ENCODE data around the gene ATG7. TPM values are rescaled to one million over a fixed set of nuclear protein-coding genes. Genes with fewer than 3 reads are reported as not detected.

The ATG7 gene
- total RNA-seq, 1 experiment from 2014 or later: 34.5 TPM

- Histone ChIP-seq H3K36me3 (peaks cover 19% of the 10 kb centered on the region), H3K4me3 (no peak overlapping the region), H3K27me3 (no peaks in the 10 kb centered on the region), H3K9me3 (no peaks in the 10 kb centered on the region)
- DNase-seq: no peak
Measured at GRCh38 chr3:11362600-11362999, 90.4 kb downstream of the ATG7 start.

- Histone ChIP-seq H3K27me3 (no peaks in the 10 kb centered on the region), H3K9me3 (no peaks in the 10 kb centered on the region), H3K4me3 (no peak overlapping the region), H3K36me3 (peaks cover 19% of the 10 kb centered on the region)
- no peak for DNase-seq
Measured at GRCh38 chr3:11363715-11364114, 91.5 kb downstream of the ATG7 start.

- no peak for DNase-seq
- Histone ChIP-seq H3K36me3 (peaks cover 19% of the 10 kb centered on the region), H3K9me3 (no peaks in the 10 kb centered on the region), H3K27me3 (no peaks in the 10 kb centered on the region), H3K4me3 (no peak overlapping the region)
Measured at GRCh38 chr3:11364181-11364580, 92.0 kb downstream of the ATG7 start.

GRCh38 chr3:11367143-11367693, 95.0 kb downstream of the ATG7 start:
- Histone ChIP-seq H3K9me3 (no peaks in the 10 kb centered on the region), H3K4me3 (no peak overlapping the region), H3K27me3 (no peaks in the 10 kb centered on the region), H3K36me3 (peaks cover 14% of the 10 kb centered on the region)
- no peak for DNase-seq

GRCh38 chr3:11370191-11370590, 98.0 kb downstream of the ATG7 start:
- Histone ChIP-seq H3K4me3 (no peak overlapping the region), H3K36me3 (no peaks in the 10 kb centered on the region)
- DNase-seq: no peak

GRCh38 chr3:11370966-11371365, 98.8 kb downstream of the ATG7 start:
- DNase-seq: no peak
- Histone ChIP-seq H3K4me3 (no peak overlapping the region), H3K9me3 (no peaks in the 10 kb centered on the region), H3K27me3 (no peaks in the 10 kb centered on the region), H3K36me3 (no peaks in the 10 kb centered on the region)

More at GRCh38 chr3:11370191-11370590, 98.0 kb downstream of the ATG7 start:
- Histone ChIP-seq H3K9me3 (no peaks in the 10 kb centered on the region), H3K27me3 (no peaks in the 10 kb centered on the region)

- H3K27me3 ChIP-seq: no peaks in the 10 kb centered on the region
- no peaks in the 10 kb centered on the region for H3K36me3 ChIP-seq
- no peaks in the 10 kb centered on the region for H3K9me3 ChIP-seq
- no peak for DNase-seq
- H3K4me3 ChIP-seq: no peak overlapping the region
Measured at GRCh38 chr3:11371747-11372146, 99.5 kb downstream of the ATG7 start.

GRCh38 chr3:11373235-11373634, 101.0 kb downstream of the ATG7 start:
- no peaks in the 10 kb centered on the region for H3K36me3 ChIP-seq
- no peaks in the 10 kb centered on the region for H3K9me3 ChIP-seq
- no peak for DNase-seq
- H3K27me3 ChIP-seq: no peaks in the 10 kb centered on the region
- H3K4me3 ChIP-seq: no peak overlapping the region

- H3K27me3 ChIP-seq: no peaks in the 10 kb centered on the region
- no peaks in the 10 kb centered on the region for H3K36me3 ChIP-seq
- H3K9me3 ChIP-seq: no peaks in the 10 kb centered on the region
- no peak for DNase-seq
- no peak overlapping the region for H3K4me3 ChIP-seq
Measured at GRCh38 chr3:11373654-11374053, 101.5 kb downstream of the ATG7 start.

GRCh38 chr3:11375333-11376088, 103.3 kb downstream of the ATG7 start:
- H3K4me3 ChIP-seq: no peak overlapping the region
- H3K9me3 ChIP-seq: no peaks in the 10 kb centered on the region
- peak; percentile 3 for DNase-seq
- H3K36me3 ChIP-seq: no peaks in the 10 kb centered on the region
- H3K27me3 ChIP-seq: no peaks in the 10 kb centered on the region

- Histone ChIP-seq H3K9me3 (no peaks in the 10 kb centered on the region), H3K4me3 (no peak overlapping the region)
- DNase-seq: no peak
Measured at GRCh38 chr3:11377719-11378118, 105.5 kb downstream of the ATG7 start.

GRCh38 chr3:11379238-11379823, 107.1 kb downstream of the ATG7 start:
- no peaks in the 10 kb centered on the region for H3K27me3 ChIP-seq
- H3K36me3 ChIP-seq: no peaks in the 10 kb centered on the region
- H3K9me3 ChIP-seq: no peaks in the 10 kb centered on the region
- H3K4me3 ChIP-seq: no peak overlapping the region
- no peak for DNase-seq

More at GRCh38 chr3:11377719-11378118, 105.5 kb downstream of the ATG7 start:
- H3K36me3 ChIP-seq: no peaks in the 10 kb centered on the region
- no peaks in the 10 kb centered on the region for H3K27me3 ChIP-seq

GRCh38 chr3:11379824-11380701, 107.9 kb downstream of the ATG7 start:
- H3K9me3 ChIP-seq: no peaks in the 10 kb centered on the region
- no peak overlapping the region for H3K4me3 ChIP-seq
- no peaks in the 10 kb centered on the region for H3K36me3 ChIP-seq
- no peaks in the 10 kb centered on the region for H3K27me3 ChIP-seq
- DNase-seq: no peak

GRCh38 chr3:11381141-11381540, 108.9 kb downstream of the ATG7 start:
- Histone ChIP-seq H3K9me3 (no peaks in the 10 kb centered on the region), H3K4me3 (no peak overlapping the region), H3K27me3 (no peaks in the 10 kb centered on the region), H3K36me3 (no peaks in the 10 kb centered on the region)
- no peak for DNase-seq

GRCh38 chr3:11381563-11381962, 109.4 kb downstream of the ATG7 start:
- Histone ChIP-seq H3K4me3 (no peak overlapping the region), H3K27me3 (no peaks in the 10 kb centered on the region), H3K36me3 (no peaks in the 10 kb centered on the region), H3K9me3 (no peaks in the 10 kb centered on the region)
- no peak for DNase-seq

- Histone ChIP-seq H3K9me3 (no peaks in the 10 kb centered on the region), H3K4me3 (no peak overlapping the region), H3K36me3 (no peaks in the 10 kb centered on the region), H3K27me3 (no peaks in the 10 kb centered on the region)
- DNase-seq: no peak
Measured at GRCh38 chr3:11382146-11382745, 110.0 kb downstream of the ATG7 start.

GRCh38 chr3:11384074-11384473, 111.9 kb downstream of the ATG7 start:
- Histone ChIP-seq H3K4me3 (no peak overlapping the region), H3K9me3 (no peaks in the 10 kb centered on the region), H3K36me3 (no peaks in the 10 kb centered on the region), H3K27me3 (no peaks in the 10 kb centered on the region)
- DNase-seq: no peak
